WTC11 (cell line): Measurements from ENCODE around the gene KLHL22. TPM values are rescaled to one million over a fixed set of nuclear protein-coding genes. Genes with fewer than 3 reads are reported as not detected.

Experiments used
- ATAC-seq: fragments of 200-7000 bp; cut with Tn5 transposase; 2 replicates; pipeline ENCODE4 v1.10.0; 2021; ENCODE audit warnings: mild to moderate bottlenecking, moderate library complexity
- CTCF ChIA-PET: fragments of 300-600 bp; sonication (Branson Sonifier 250); formaldehyde crosslinking; loops from one replicate; lab custom pipeline; 2021; ENCODE audit warnings: antibody characterized with exemption; lab: Charles Lee
- POLR2A ChIA-PET: fragments of 350-600 bp; sonication (Branson Sonifier 250); formaldehyde crosslinking; loops from one replicate; lab custom pipeline; 2021; ENCODE audit warnings: antibody characterized with exemption; lab: Charles Lee
- DNase-seq: peaks from one replicate; pipeline ENCODE4 v3.0.0; 2021; ENCODE audit warnings: low spot score
- H3K27ac Mint-ChIP-seq: 2 replicates; pipeline ENCODE4 v1.8.0; 2021; ENCODE audit warnings: mixed read lengths
- H3K27me3 Mint-ChIP-seq: 2 replicates; pipeline ENCODE4 v1.8.0; 2021; ENCODE audit warnings: low read depth, mild to moderate bottlenecking, moderate library complexity, mixed read lengths
- H3K36me3 Mint-ChIP-seq: 2 replicates; pipeline ENCODE4 v1.8.0; 2021; ENCODE audit warnings: mixed read lengths
- H3K4me1 Mint-ChIP-seq: 2 replicates; pipeline ENCODE4 v1.8.0; 2022; ENCODE audit warnings: mixed read lengths
- H3K4me3 Mint-ChIP-seq: 2 replicates; pipeline ENCODE4 v1.8.0; 2021; ENCODE audit warnings: mild to moderate bottlenecking, moderate library complexity, mixed read lengths
- H3K9me3 Mint-ChIP-seq: 2 replicates; pipeline ENCODE4 v1.8.0; 2021; ENCODE audit warnings: mixed read lengths
- CBFB ChIP-seq: sonication (generic); formaldehyde crosslinking; IDR thresholded peaks from 2 replicates; pipeline ENCODE4 v1.8.1; 2022; ENCODE audit warnings: mild to moderate bottlenecking, low read depth, missing genetic modification reagents
- EMX1 ChIP-seq: fragments of 250-450 bp; sonication (Bioruptor Pico); IDR thresholded peaks from 2 replicates; pipeline ENCODE4 v1.8.0; 2021; ENCODE audit warnings: mild to moderate bottlenecking
- GRHL2 ChIP-seq: fragments of 250-450 bp; sonication (Bioruptor Pico); IDR thresholded peaks from 2 replicates; pipeline ENCODE4 v1.8.0; 2022; ENCODE audit warnings: mild to moderate bottlenecking, moderate library complexity; ENCODE audit not compliant: insufficient replicate concordance, severe bottlenecking
- GTF2I ChIP-seq: fragments of 250-450 bp; sonication (Bioruptor Pico); conservative IDR thresholded peaks from 2 replicates; pipeline ENCODE4 v1.4.0; 2021; ENCODE audit warnings: mild to moderate bottlenecking
- HMGA2 ChIP-seq: fragments of 250-450 bp; sonication (Bioruptor Pico); IDR thresholded peaks from 2 replicates; pipeline ENCODE4 v1.4.0; 2021; ENCODE audit warnings: mild to moderate bottlenecking, moderate library complexity
- MYBL2 ChIP-seq: sonication (generic); formaldehyde crosslinking; IDR thresholded peaks from 2 replicates; pipeline ENCODE4 v1.8.1; 2023; ENCODE audit warnings: mild to moderate bottlenecking, moderate library complexity, missing genetic modification reagents
- NR3C1 ChIP-seq: sonication (generic); formaldehyde crosslinking; conservative IDR thresholded peaks from 2 replicates; pipeline ENCODE4 v1.8.1; 2023; ENCODE audit warnings: low read depth, mild to moderate bottlenecking, missing genetic modification reagents
- PRRX2 ChIP-seq: fragments of 250-450 bp; sonication (Bioruptor Pico); IDR thresholded peaks from 2 replicates; pipeline ENCODE4 v1.8.0; 2021; ENCODE audit warnings: mild to moderate bottlenecking
- SOX15 ChIP-seq: fragments of 250-450 bp; sonication (Bioruptor Pico); IDR thresholded peaks from 2 replicates; pipeline ENCODE4 v1.9.0; 2021; ENCODE audit warnings: mild to moderate bottlenecking
- TEAD1 ChIP-seq: sonication (generic); formaldehyde crosslinking; IDR thresholded peaks from 2 replicates; pipeline ENCODE4 v1.8.0; 2022; ENCODE audit warnings: mild to moderate bottlenecking, missing genetic modification reagents
- TEAD4 ChIP-seq: sonication (generic); formaldehyde crosslinking; IDR thresholded peaks from 2 replicates; pipeline ENCODE4 v1.8.0; 2022; ENCODE audit warnings: mild to moderate bottlenecking, missing genetic modification reagents
- TP53 ChIP-seq: sonication (generic); formaldehyde crosslinking; IDR thresholded peaks from 2 replicates; pipeline ENCODE4 v1.8.1; 2023; ENCODE audit warnings: mild to moderate bottlenecking, missing genetic modification reagents
- ZNF219 ChIP-seq: sonication (generic); formaldehyde crosslinking; IDR thresholded peaks from 2 replicates; pipeline ENCODE4 v1.8.0; 2023; ENCODE audit warnings: missing genetic modification reagents, mild to moderate bottlenecking, borderline replicate concordance
- ZNF232 ChIP-seq: sonication (generic); formaldehyde crosslinking; IDR thresholded peaks from 2 replicates; pipeline ENCODE4 v1.8.0; 2022; ENCODE audit warnings: mild to moderate bottlenecking, missing genetic modification reagents
- ZNF317 ChIP-seq: sonication (generic); formaldehyde crosslinking; IDR thresholded peaks from 2 replicates; pipeline ENCODE4 v1.8.1; 2023; ENCODE audit warnings: low read depth, mild to moderate bottlenecking, moderate library complexity, missing genetic modification reagents, borderline replicate concordance
- total RNA-seq: library from RNA; stranded (reverse); gene quantifications from 3 replicates; pipeline ENCODE4 v1.2.3, GENCODE V29; 2021
- TF ChIP-seq, protein P1 (sequence below): sonication (generic); formaldehyde crosslinking; IDR thresholded peaks from 2 replicates; pipeline ENCODE4 v1.8.0; 2023; ENCODE audit warnings: missing genetic modification reagents, mild to moderate bottlenecking, borderline replicate concordance
- TF ChIP-seq, protein P2 (sequence below): fragments of 250-450 bp; sonication (Bioruptor Pico); IDR thresholded peaks from 2 replicates; pipeline ENCODE4 v1.8.0; 2021; ENCODE audit warnings: mild to moderate bottlenecking
- TF ChIP-seq, protein P3 (sequence below): sonication (generic); formaldehyde crosslinking; IDR thresholded peaks from 2 replicates; pipeline ENCODE4 v1.8.0; 2022; ENCODE audit warnings: mild to moderate bottlenecking, missing genetic modification reagents
- TF ChIP-seq, protein P4 (sequence below): sonication (generic); formaldehyde crosslinking; IDR thresholded peaks from 2 replicates; pipeline ENCODE4 v1.8.1; 2023; ENCODE audit warnings: mild to moderate bottlenecking, missing genetic modification reagents
- TF ChIP-seq, protein P5 (sequence below): fragments of 250-450 bp; sonication (Bioruptor Pico); IDR thresholded peaks from 2 replicates; pipeline ENCODE4 v1.9.0; 2021; ENCODE audit warnings: mild to moderate bottlenecking
- TF ChIP-seq, protein P6 (sequence below): sonication (generic); formaldehyde crosslinking; IDR thresholded peaks from 2 replicates; pipeline ENCODE4 v1.8.0; 2022; ENCODE audit warnings: mild to moderate bottlenecking, missing genetic modification reagents
- TF ChIP-seq, protein P7 (sequence below): sonication (generic); formaldehyde crosslinking; IDR thresholded peaks from 2 replicates; pipeline ENCODE4 v1.8.0; 2023; ENCODE audit warnings: missing genetic modification reagents
- TF ChIP-seq, protein P8 (sequence below): sonication (generic); formaldehyde crosslinking; IDR thresholded peaks from 2 replicates; pipeline ENCODE4 v1.8.1; 2023; ENCODE audit warnings: mild to moderate bottlenecking, missing genetic modification reagents

KLHL22 gene
- total RNA-seq, 1 experiment from 2014 or later: 15.7 TPM

DNA sequence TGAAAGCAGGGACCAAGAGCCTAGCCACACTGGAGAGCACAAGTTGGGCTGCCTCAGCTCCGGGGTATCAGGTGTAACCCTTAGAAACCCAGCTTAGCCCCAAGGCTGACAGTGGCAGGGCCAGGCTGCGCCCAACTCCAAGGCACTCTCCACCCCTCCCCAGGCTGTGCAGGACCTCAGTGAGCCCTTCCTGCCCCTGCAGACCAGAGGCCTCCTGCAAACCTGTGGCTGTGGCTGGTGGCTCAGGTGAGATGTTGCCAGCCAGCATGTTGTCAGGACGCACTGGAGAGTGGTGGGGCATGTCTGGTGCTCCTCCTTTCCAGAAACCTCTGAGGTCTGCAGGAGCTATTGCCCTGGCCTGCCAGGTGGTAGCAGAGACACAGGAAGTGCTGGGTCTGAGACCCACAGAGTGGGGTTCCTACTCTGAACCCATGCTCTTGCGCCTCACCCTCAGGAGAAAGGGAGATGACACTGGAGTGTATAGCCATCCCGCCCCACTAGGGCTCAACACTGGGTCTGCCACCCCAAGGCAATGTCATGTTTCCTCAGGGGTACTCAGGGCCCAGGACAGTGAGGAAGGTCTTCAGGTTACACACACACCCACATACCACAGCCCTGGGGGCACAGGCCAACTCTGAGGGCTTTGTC lies 55.5 kb downstream of the KLHL22 start:
- no peaks in the 10 kb centered on the region for H3K36me3 Mint-ChIP-seq
- ChIA-PET POLR2A (interaction anchor here (0.6 kb wide), 1 partner anchor 299 kb away, joined by 8 read pairs; no protein-coding TSS in a partner anchor), CTCF (interaction anchor here (0.8 to 2.6 kb wide), 5 partner anchors 9 to 57 kb away, joined by 5 to 21 read pairs (median 8); no protein-coding TSS in a partner anchor)
- ATAC-seq: no peak
- H3K9me3 Mint-ChIP-seq: no peaks in the 10 kb centered on the region
- H3K4me1 Mint-ChIP-seq: peaks cover 21% of the 10 kb centered on the region
- H3K27me3 Mint-ChIP-seq: peaks cover 38% of the 10 kb centered on the region
- TF ChIP-seq ZNF232 (CRISPR knock-in tag): no peak
- TF ChIP-seq, protein P1, sequence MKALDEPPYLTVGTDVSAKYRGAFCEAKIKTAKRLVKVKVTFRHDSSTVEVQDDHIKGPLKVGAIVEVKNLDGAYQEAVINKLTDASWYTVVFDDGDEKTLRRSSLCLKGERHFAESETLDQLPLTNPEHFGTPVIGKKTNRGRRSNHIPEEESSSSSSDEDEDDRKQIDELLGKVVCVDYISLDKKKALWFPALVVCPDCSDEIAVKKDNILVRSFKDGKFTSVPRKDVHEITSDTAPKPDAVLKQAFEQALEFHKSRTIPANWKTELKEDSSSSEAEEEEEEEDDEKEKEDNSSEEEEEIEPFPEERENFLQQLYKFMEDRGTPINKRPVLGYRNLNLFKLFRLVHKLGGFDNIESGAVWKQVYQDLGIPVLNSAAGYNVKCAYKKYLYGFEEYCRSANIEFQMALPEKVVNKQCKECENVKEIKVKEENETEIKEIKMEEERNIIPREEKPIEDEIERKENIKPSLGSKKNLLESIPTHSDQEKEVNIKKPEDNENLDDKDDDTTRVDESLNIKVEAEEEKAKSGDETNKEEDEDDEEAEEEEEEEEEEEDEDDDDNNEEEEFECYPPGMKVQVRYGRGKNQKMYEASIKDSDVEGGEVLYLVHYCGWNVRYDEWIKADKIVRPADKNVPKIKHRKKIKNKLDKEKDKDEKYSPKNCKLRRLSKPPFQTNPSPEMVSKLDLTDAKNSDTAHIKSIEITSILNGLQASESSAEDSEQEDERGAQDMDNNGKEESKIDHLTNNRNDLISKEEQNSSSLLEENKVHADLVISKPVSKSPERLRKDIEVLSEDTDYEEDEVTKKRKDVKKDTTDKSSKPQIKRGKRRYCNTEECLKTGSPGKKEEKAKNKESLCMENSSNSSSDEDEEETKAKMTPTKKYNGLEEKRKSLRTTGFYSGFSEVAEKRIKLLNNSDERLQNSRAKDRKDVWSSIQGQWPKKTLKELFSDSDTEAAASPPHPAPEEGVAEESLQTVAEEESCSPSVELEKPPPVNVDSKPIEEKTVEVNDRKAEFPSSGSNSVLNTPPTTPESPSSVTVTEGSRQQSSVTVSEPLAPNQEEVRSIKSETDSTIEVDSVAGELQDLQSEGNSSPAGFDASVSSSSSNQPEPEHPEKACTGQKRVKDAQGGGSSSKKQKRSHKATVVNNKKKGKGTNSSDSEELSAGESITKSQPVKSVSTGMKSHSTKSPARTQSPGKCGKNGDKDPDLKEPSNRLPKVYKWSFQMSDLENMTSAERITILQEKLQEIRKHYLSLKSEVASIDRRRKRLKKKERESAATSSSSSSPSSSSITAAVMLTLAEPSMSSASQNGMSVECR: no peak
- no peak for TF ChIP-seq SOX15
- TF ChIP-seq, protein P2, sequence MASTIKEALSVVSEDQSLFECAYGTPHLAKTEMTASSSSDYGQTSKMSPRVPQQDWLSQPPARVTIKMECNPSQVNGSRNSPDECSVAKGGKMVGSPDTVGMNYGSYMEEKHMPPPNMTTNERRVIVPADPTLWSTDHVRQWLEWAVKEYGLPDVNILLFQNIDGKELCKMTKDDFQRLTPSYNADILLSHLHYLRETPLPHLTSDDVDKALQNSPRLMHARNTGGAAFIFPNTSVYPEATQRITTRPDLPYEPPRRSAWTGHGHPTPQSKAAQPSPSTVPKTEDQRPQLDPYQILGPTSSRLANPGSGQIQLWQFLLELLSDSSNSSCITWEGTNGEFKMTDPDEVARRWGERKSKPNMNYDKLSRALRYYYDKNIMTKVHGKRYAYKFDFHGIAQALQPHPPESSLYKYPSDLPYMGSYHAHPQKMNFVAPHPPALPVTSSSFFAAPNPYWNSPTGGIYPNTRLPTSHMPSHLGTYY (CRISPR knock-in tag): no peak
- TF ChIP-seq TP53: no peak
- TF ChIP-seq, protein P3, sequence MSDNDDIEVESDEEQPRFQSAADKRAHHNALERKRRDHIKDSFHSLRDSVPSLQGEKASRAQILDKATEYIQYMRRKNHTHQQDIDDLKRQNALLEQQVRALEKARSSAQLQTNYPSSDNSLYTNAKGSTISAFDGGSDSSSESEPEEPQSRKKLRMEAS (CRISPR knock-in tag): no peak
- TF ChIP-seq, protein P4, sequence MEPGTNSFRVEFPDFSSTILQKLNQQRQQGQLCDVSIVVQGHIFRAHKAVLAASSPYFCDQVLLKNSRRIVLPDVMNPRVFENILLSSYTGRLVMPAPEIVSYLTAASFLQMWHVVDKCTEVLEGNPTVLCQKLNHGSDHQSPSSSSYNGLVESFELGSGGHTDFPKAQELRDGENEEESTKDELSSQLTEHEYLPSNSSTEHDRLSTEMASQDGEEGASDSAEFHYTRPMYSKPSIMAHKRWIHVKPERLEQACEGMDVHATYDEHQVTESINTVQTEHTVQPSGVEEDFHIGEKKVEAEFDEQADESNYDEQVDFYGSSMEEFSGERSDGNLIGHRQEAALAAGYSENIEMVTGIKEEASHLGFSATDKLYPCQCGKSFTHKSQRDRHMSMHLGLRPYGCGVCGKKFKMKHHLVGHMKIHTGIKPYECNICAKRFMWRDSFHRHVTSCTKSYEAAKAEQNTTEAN: no peak
- TF ChIP-seq EMX1 (CRISPR knock-in tag): no peak
- no peak for TF ChIP-seq HMGA2 (CRISPR knock-in tag)
- TF ChIP-seq TEAD1 (CRISPR knock-in tag): no peak
- TF ChIP-seq, protein P5, sequence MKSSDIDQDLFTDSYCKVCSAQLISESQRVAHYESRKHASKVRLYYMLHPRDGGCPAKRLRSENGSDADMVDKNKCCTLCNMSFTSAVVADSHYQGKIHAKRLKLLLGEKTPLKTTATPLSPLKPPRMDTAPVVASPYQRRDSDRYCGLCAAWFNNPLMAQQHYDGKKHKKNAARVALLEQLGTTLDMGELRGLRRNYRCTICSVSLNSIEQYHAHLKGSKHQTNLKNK (CRISPR knock-in tag): no peak
- TF ChIP-seq, protein P6, sequence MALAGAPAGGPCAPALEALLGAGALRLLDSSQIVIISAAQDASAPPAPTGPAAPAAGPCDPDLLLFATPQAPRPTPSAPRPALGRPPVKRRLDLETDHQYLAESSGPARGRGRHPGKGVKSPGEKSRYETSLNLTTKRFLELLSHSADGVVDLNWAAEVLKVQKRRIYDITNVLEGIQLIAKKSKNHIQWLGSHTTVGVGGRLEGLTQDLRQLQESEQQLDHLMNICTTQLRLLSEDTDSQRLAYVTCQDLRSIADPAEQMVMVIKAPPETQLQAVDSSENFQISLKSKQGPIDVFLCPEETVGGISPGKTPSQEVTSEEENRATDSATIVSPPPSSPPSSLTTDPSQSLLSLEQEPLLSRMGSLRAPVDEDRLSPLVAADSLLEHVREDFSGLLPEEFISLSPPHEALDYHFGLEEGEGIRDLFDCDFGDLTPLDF (CRISPR knock-in tag): no peak
- no peak for DNase-seq
- no peak overlapping the region for H3K27ac Mint-ChIP-seq
- H3K4me3 Mint-ChIP-seq: no peak overlapping the region

DNA sequence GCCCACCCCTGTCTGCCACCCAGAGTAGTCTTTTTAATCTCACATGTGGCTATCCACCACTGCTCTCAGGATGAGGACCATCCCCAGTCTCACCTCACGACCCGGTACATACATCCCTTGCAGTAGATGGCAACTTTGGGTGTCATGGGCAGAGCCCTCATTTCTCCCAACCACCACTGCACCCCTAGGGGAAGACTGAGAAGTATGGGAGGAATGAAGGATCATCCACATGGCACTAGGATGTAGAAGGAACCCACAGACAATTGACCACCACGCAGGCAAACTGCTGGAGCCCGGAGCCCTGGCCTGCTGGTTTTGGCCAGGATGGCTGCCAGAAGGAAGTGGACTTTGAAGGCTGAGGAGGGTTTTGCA lies 56.1 kb downstream of the KLHL22 start:
- Mint-ChIP-seq H3K4me3 (peak overlapping the region; percentile 20; the same call in 1 of the 2 replicates), H3K27ac (no peak overlapping the region), H3K27me3 (peaks cover 43% of the 10 kb centered on the region), H3K4me1 (peaks cover 21% of the 10 kb centered on the region), H3K36me3 (no peaks in the 10 kb centered on the region), H3K9me3 (no peaks in the 10 kb centered on the region)
- ATAC-seq (no peak), DNase-seq (no peak)
- ChIA-PET CTCF (interaction anchor here (0.8 to 2.6 kb wide), 6 partner anchors 9 to 57 kb away, joined by 3 to 21 read pairs (median 12); no protein-coding TSS in a partner anchor), POLR2A (no interaction called here)
- TF ChIP-seq PRRX2 (CRISPR knock-in tag) (no peak), GTF2I (no peak), TEAD4 (CRISPR knock-in tag) (no peak), NR3C1 (no peak), GRHL2 (CRISPR knock-in tag) (no peak), CBFB (CRISPR knock-in tag) (no peak), MYBL2 (CRISPR knock-in tag) (no peak), ZNF219 (CRISPR knock-in tag) (no peak), ZNF317 (CRISPR knock-in tag) (no peak)
- TF ChIP-seq, protein P7, sequence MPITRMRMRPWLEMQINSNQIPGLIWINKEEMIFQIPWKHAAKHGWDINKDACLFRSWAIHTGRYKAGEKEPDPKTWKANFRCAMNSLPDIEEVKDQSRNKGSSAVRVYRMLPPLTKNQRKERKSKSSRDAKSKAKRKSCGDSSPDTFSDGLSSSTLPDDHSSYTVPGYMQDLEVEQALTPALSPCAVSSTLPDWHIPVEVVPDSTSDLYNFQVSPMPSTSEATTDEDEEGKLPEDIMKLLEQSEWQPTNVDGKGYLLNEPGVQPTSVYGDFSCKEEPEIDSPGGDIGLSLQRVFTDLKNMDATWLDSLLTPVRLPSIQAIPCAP: no peak
- TF ChIP-seq, protein P8, sequence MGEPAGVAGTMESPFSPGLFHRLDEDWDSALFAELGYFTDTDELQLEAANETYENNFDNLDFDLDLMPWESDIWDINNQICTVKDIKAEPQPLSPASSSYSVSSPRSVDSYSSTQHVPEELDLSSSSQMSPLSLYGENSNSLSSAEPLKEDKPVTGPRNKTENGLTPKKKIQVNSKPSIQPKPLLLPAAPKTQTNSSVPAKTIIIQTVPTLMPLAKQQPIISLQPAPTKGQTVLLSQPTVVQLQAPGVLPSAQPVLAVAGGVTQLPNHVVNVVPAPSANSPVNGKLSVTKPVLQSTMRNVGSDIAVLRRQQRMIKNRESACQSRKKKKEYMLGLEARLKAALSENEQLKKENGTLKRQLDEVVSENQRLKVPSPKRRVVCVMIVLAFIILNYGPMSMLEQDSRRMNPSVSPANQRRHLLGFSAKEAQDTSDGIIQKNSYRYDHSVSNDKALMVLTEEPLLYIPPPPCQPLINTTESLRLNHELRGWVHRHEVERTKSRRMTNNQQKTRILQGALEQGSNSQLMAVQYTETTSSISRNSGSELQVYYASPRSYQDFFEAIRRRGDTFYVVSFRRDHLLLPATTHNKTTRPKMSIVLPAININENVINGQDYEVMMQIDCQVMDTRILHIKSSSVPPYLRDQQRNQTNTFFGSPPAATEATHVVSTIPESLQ (CRISPR knock-in tag): no peak
